T1000 (cell line): ENCODE results near the gene MYO15B.
A peak's percentile ranks its signal among the peaks of the same experiment; 100 is the strongest.

Experiments
- DNase-seq: peaks from one replicate; lab custom pipeline; 2025; ENCODE audit warnings: mixed read lengths; lab: John Stamatoyannopoulos, UW

The MYO15B gene

DNA sequence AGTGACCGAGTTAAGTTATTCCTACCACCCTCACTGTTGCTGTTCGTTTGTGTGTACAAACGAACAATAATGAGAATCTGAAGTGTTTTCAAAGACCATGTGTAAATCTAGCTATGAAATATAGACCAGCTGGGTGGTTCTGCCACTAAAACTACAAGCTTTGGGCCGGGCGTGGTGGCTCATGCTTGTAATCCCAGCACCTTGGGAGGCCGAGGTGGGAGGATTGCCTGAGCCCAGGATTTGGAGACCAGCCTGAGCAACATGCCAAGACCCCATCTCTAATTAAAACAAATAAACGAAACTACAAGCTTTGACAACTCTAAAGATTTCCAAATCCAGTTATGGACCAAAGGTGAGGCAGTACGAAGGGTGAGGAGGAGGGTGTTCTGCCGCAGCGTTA is 78.4 kb downstream of the MYO15B start:
- DNase-seq, result no peak

DNA sequence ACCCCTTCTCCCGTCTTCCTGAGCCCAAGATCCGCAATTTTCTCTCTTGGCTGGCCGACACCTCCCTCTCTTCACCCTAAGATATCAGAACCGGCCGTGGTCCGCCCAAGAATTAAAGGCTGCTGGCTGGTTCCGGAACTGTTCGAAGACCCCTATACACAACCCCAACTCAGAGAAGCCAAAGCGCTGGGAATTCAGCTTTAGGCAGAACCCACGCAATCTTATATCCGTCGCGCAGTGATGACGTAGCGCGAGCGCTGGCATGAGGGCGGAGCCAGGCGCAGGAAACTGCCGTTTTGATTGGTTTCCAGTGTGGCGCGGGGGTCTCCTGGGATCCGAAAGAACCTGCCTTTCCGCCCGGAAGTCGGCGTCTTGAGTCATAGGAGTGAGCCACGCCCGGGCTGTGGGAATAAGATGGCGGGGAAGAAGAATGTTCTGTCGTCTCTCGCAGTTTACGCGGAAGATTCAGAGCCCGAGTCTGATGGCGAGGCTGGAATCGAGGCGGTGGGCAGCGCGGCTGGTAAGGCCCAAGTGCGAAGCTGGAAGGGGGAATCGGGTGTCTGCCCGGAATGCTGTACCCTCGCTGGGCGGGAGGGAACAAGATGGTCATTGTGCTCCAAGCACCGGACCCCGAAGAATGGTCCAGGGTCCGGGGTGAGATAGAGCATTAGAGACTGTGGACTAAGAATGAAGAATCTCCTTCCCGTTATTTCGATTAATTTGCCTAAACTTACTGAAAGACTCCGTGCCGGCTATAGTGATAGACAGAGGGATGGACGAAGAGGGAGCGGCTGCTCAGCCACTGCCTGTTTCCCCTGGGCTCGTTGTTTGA is 79.6 kb downstream of the MYO15B start, which contains the start of the genes RECQL5 and SAP30BP:
RECQL5 (minus strand) TSS at position 196 of the 832 bp plus-strand sequence. CDS start 597 bp downstream, outside the sequence.
SAP30BP (plus strand) TSS at position 380 of the 832 bp plus-strand sequence; CDS start at position 415, 35 bp downstream.
- peak; percentile 96 for DNase-seq

- no peak for DNase-seq
Measured at GRCh38 chr17:75667825-75668224, 80.2 kb downstream of the MYO15B start.

GRCh38 chr17:75668489-75668888 is 80.9 kb downstream of the MYO15B start:
- no peak for DNase-seq

DNA sequence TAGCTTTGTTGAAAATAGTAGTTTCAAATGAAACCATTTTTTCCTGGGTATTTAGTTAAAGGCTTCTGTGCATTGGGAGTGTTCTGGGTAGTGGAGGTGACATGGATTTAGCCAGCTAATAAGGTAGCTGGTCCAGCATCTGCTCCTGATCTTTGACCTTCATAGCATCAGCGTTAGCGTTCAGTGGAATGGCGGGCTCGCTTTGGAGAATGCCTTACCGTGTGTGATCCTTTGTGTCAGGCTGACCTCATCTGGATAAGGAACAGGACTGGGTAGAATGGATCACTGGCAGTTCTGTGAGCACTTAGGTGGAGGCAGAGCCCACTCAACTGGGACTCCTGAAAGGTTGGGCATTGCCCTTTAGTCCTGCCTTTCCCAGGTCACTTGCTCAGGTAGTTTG is 83.3 kb downstream of the MYO15B start:
- no peak for DNase-seq

DNA sequence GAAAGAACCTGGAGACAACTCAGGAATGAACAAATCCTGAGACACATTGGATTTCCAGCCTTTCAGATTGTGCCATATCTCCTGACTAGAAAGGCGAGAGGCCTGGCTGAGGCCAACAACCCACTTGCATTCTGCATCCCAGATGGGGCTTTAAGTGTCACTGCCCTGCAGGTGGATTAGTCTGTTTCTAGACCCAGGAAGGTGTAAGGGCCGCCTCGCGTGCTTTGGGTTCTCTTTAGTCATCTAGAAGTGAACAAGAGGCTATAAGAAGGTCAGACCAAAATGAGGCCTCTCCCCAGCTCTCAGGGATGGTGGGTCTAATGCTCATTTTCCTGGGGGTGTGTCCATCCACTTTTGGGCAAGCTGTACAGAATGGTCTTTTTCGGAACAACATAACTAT is 84.4 kb downstream of the MYO15B start:
- no peak for DNase-seq

DNA sequence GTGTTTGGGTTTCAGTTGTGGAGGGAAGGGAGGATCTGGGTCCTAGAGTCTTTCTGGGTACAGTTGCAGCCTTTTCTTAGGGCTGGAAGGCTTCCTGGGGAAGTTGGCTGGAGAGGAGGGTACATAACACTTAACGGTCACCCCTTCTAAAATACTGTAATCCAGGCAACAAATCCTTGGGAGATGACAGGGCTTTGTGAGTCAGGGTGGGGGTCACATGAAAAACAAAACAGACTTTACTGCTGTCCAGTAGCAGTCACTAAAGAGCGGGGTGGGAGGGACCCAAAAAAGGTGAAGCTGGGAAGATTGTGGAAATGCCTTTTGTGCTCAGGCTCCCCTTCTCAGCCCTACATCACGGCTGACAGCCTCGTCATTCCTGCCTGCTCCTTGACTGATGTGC is 85.9 kb downstream of the MYO15B start:
- DNase-seq, result no peak
